Prostate gland (tissue), 2 donors: ENCODE results near the gene CD180. TPM values are rescaled to one million over a fixed set of nuclear protein-coding genes. Genes with fewer than 3 reads are reported as not detected.

Experiments
- DNase-seq: peaks from one replicate; pipeline ENCODE4 v3.0.0-alpha.2; 2019; ENCODE audit warnings: low spot score
- H3K27ac ChIP-seq, 2 donors: fragments of 200-600 bp; sonication (generic); 2 replicates each; pipeline ENCODE4 v1.5.1; 2017 to 2019
- H3K27me3 ChIP-seq: fragments of 200-600 bp; sonication (generic); replicated peaks from 2 replicates; pipeline ENCODE4 v1.5.1; 2019; ENCODE audit not compliant: insufficient read depth
- H3K36me3 ChIP-seq, 2 donors: fragments of 200-600 bp; sonication (generic); 1 replicate in 1 of 2; 2 replicates in 1 of 2; pipeline versions ENCODE4 v1.5.1 to v1.8.1; 2017 to 2019
- H3K4me1 ChIP-seq: fragments of 200-600 bp; sonication (generic); replicated peaks from 2 replicates; pipeline ENCODE4 v1.5.1; 2019
- H3K4me3 ChIP-seq, 2 donors: fragments of 200-600 bp; sonication (generic); 2 replicates each; pipeline ENCODE4 v1.5.1; 2017 to 2019
- H3K9me3 ChIP-seq: fragments of 200-600 bp; sonication (generic); 2 replicates; pipeline ENCODE4 v1.5.1; 2017
- CTCF ChIP-seq, 4 experiments: fragments of 200-600 bp in 2 of 4; fragments of 450-650 bp in 2 of 4; sonication (generic) in 2 of 4; IDR thresholded peaks; 1 replicate in 3 of 4; 2 replicates in 1 of 4; pipeline ENCODE4 v1.5.1; 2016 to 2019; ENCODE audit warnings: antibody characterized with exemption in 4 of 4, mild to moderate bottlenecking in 2 of 4, moderate library complexity in 2 of 4
- POLR2A ChIP-seq: fragments of 450-650 bp; IDR thresholded peaks from one replicate; pipeline ENCODE4 v1.6.1; 2016; ENCODE audit warnings: antibody characterized with exemption, mild to moderate bottlenecking
- POLR2AphosphoS5 ChIP-seq: sonication (generic); formaldehyde crosslinking; IDR thresholded peaks from one replicate; pipeline ENCODE4 v1.6.1; 2017; ENCODE audit warnings: antibody characterized with exemption
- WGBS: methylation state at CpG from one replicate; pipeline ENCODE4 v1.1.5; 2018; 5-methylcytosine and 5-hydroxymethylcytosine counted together
- intact Hi-C: fragments of 100-400 bp; cut with DNase I; formaldehyde crosslinking; loops from one replicate; pipeline ENCODE4 v1.14.2; 2022
- total RNA-seq, 2 donors: library from RNA; depleted of rRNA; stranded (reverse); fragments of >200 nt; gene quantifications; one replicate each; pipeline ENCODE4 v1.1.0, GENCODE V29; 2016

The CD180 gene
- total RNA-seq, 2 donors from 2014 or later, result 0.18 to 0.68 TPM

GRCh38 chr5:67235399-67236110, 39.0 kb upstream of the CD180 start:
- H3K27ac ChIP-seq, result peak overlapping the region; percentile 24 to 53
- WGBS, result 61% methylated on average over 12 of the region's 12 CpGs
- H3K4me3 ChIP-seq, result no peak overlapping the region
- intact Hi-C loops, result loop anchor here (10.0 kb wide), 1 partner anchor 739 kb away; no protein-coding TSS in a partner anchor
- TF ChIP-seq CTCF (IDR thresholded peaks at IDR 0.05), result no peak
- no peak for TF ChIP-seq POLR2AphosphoS5
- no peak for TF ChIP-seq POLR2A
- no peaks in the 10 kb centered on the region for H3K27me3 ChIP-seq
- DNase-seq, result no peak
- no peaks in the 10 kb centered on the region for H3K9me3 ChIP-seq
- no peaks in the 10 kb centered on the region for H3K4me1 ChIP-seq
- H3K36me3 ChIP-seq, result no peaks in the 10 kb centered on the region

GRCh38 chr5:67234671-67235176, 38.1 kb upstream of the CD180 start:
- WGBS, result 14% methylated on average over 10 of the region's 10 CpGs
- intact Hi-C loops, result loop anchor here (10.0 kb wide), 1 partner anchor 740 kb away; no protein-coding TSS in a partner anchor
- H3K27ac ChIP-seq, result peak overlapping the region; percentile 24 to 53
- no peaks in the 10 kb centered on the region for H3K4me1 ChIP-seq
- DNase-seq, result peak; percentile 42
- no peaks in the 10 kb centered on the region for H3K36me3 ChIP-seq
- no peaks in the 10 kb centered on the region for H3K9me3 ChIP-seq
- TF ChIP-seq POLR2AphosphoS5 (peak; percentile 48), POLR2A (no peak)
- no peak overlapping the region for H3K4me3 ChIP-seq
- no peaks in the 10 kb centered on the region for H3K27me3 ChIP-seq

GRCh38 chr5:67233075-67233474, 36.5 kb upstream of the CD180 start:
- no peaks in the 10 kb centered on the region for H3K9me3 ChIP-seq
- 82% methylated on average over 9 of the region's 9 CpGs for WGBS
- intact Hi-C loops, result loop anchor here (10.0 kb wide), 1 partner anchor 742 kb away; no protein-coding TSS in a partner anchor
- DNase-seq, result no peak
- no peaks in the 10 kb centered on the region for H3K27me3 ChIP-seq
- TF ChIP-seq POLR2AphosphoS5 (no peak), CTCF (IDR thresholded peaks at IDR 0.05) (no peak)
- H3K4me1 ChIP-seq, result no peaks in the 10 kb centered on the region
- H3K4me3 ChIP-seq, result no peak overlapping the region
- no peaks in the 10 kb centered on the region for H3K36me3 ChIP-seq
- no peak overlapping the region for H3K27ac ChIP-seq

GRCh38 chr5:67223211-67223610, 26.6 kb upstream of the CD180 start:
- no peaks in the 10 kb centered on the region for H3K27me3 ChIP-seq
- H3K9me3 ChIP-seq, result no peaks in the 10 kb centered on the region
- no peak overlapping the region for H3K4me3 ChIP-seq
- no peak overlapping the region for H3K27ac ChIP-seq
- no peak for DNase-seq
- intact Hi-C loops, result no loop called here
- H3K36me3 ChIP-seq, result no peaks in the 10 kb centered on the region
- WGBS, result 86% methylated on average over 3 of the region's 3 CpGs
- H3K4me1 ChIP-seq, result no peaks in the 10 kb centered on the region
- TF ChIP-seq POLR2A, result no peak
- TF ChIP-seq CTCF (IDR thresholded peaks at IDR 0.05), result no peak
- no peak for TF ChIP-seq POLR2AphosphoS5

GRCh38 chr5:67222243-67223025, 25.8 kb upstream of the CD180 start:
- intact Hi-C loops, result no loop called here

More at GRCh38 chr5:67222243-67223025, 25.8 kb upstream of the CD180 start:
- H3K36me3 ChIP-seq, result no peaks in the 10 kb centered on the region
- no peaks in the 10 kb centered on the region for H3K27me3 ChIP-seq
- H3K27ac ChIP-seq, result no peak overlapping the region
- H3K4me3 ChIP-seq, result no peak overlapping the region
- TF ChIP-seq POLR2AphosphoS5 (no peak), CTCF (IDR thresholded peaks at IDR 0.05) (no peak), POLR2A (no peak)
- H3K9me3 ChIP-seq, result no peaks in the 10 kb centered on the region
- 78% methylated on average over 5 of the region's 5 CpGs for WGBS
- no peak for DNase-seq
- H3K4me1 ChIP-seq, result no peaks in the 10 kb centered on the region
